GM21723 (cell line): ENCODE results near the gene NTM.

Source experiments
- ATAC-seq: cut with Tn5 transposase; IDR thresholded peaks from one replicate; pipeline ENCODE4 v1.9.1; 2021; ENCODE audit warnings: mild to moderate bottlenecking, moderate library complexity; ENCODE audit not compliant: unreplicated experiment

NTM gene

DNA sequence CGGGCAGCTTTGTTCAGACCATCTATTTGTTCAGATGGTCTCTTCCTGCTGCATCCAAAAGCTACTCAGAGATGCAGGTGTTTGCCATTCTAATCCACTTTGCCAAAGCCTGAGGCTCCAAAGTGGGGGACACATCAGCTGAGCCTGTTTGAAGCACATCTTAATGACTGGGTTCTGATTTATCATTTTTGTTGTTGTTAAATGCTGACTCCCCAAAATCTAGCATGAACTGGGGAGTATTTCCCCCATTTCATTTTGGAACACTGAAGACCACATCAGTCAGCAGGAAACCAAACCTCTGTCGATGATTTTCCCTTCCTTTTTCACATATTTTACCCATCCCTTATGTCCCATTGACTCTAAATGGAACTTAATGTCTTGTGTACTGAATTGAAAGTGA, 262.6 kb downstream of the NTM start:
- no peak for ATAC-seq

DNA sequence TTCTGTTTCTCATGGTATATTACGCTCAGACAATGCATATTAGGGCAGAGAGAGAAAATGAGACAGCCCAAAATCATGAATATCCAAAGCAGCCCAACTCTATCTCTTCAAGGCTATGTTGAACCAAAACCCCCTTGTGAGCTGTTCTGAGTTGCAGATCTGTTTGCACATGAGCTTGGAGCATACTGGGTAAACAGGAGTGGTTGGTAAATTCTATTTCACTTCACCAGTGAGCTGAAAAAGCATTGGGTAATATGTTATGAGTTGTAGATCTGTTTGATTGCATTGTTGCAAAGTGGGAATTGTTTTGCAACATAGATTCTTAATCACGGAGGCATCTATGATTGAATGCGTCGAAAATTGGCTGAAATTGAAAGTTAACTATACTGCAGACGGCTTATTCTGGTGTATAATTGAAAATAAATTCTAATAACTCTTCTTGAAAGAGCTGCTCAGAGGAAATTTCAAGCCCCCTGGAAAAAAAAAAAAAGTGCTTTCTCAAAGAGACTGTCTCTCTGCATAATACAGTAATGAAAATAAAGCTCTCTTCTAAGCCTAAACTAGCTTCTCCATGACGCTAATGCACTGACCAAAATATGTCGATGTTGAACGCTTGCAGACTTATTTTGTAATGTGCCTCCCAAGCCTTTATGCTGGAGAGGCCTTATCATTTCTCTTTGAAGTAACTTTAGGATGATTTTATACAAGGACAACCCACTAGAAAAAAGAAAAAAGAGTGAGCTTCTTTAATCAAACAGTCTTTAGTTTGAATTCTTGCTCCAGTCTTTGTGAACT, 263.7 kb downstream of the NTM start:
- no peak for ATAC-seq

- ATAC-seq, result no peak
These were observed 267.2 kb downstream of the NTM start for GRCh38 chr11:131637469-131638175.

DNA sequence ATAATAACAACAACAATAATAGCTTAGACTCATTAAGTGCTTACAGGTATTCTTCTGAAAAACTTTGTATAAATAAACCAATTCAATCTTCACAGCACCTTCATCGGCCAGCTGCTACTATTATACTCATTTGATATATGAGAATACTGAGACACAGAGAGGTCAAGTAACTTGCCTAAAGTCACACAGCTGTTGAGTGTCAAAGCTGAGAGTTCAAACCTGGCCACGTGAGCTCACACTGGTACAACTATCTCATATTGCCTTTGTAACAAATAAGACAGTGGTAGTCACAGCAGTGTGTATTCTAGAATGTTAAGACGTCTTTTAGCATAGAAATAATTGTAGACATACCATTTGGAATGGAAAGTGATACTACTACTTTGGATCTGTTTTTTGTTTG, 268.5 kb downstream of the NTM start:
- ATAC-seq, result no peak

GRCh38 chr11:131640320-131640719, 269.9 kb downstream of the NTM start:
- no peak for ATAC-seq

GRCh38 chr11:131642756-131643531, 272.5 kb downstream of the NTM start:
- no peak for ATAC-seq

GRCh38 chr11:131644204-131644795, 273.9 kb downstream of the NTM start:
- ATAC-seq, result peak; percentile 53

DNA sequence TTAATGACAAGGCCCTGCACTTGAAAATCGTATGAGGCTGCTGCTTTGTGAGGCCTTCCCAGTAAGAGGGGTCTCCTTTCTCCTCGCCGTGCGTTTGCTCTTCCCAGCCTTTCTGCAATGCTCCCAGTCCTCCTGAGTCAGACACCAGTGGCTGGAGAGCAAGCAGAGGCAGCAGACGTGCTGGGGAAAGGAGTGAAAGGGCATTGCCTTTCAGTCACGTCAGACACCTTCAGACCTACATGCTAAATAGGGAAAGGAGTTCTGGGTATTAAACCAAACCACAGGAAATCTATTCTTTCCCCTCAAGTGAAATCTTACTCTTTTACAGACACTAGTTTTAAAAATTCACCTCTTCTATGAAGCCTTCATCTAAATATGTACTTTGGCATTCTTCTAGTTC, 274.8 kb downstream of the NTM start:
- ATAC-seq, result peak; percentile 54

GRCh38 chr11:131649856-131650255, 279.4 kb downstream of the NTM start:
- no peak for ATAC-seq

GRCh38 chr11:131652231-131652630, 281.8 kb downstream of the NTM start:
- ATAC-seq, result no peak

- no peak for ATAC-seq
These were observed 282.8 kb downstream of the NTM start for GRCh38 chr11:131653260-131653659.

GRCh38 chr11:131654849-131655248, 284.4 kb downstream of the NTM start:
- ATAC-seq, result no peak

GRCh38 chr11:131656179-131656838, 285.9 kb downstream of the NTM start:
- ATAC-seq, result no peak

DNA sequence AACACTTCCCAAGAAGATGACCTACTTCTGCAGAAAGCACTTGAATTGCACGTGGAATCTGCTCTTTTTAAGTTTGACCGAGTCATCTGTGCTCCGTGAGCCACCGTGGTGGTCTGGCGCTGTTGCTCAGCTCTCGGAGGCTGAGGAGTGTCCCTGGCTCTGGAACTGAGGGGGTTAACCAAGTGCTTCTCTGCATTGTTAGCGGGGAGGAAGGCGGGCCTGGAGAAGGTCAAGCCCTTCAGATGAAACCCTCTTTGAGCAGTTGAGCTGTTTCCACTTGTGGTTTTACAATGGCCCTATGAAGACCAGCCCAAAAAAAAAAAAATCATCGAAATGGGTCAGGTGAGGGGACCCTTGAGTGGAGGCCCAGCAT, 286.4 kb downstream of the NTM start:
- ATAC-seq, result no peak

DNA sequence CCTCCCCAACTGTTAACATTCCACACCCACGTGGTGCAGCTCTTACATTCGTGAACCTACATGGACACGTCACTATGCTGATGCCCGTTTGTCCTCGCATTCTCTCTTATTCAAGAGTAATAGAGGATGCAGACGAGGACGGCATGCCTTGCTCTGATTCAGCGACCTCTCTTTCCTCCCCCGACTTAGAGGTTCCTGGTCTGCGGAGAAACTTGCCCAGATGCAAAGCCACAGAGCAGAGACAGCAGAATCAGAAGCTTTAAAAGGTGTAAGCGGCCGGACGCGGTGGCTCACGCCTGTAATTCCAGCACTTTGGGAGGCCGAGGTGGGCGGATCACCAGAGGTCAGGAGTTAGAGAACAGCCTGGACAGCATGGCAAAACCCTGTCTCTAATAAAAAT, 288.0 kb downstream of the NTM start:
- ATAC-seq, result no peak

DNA sequence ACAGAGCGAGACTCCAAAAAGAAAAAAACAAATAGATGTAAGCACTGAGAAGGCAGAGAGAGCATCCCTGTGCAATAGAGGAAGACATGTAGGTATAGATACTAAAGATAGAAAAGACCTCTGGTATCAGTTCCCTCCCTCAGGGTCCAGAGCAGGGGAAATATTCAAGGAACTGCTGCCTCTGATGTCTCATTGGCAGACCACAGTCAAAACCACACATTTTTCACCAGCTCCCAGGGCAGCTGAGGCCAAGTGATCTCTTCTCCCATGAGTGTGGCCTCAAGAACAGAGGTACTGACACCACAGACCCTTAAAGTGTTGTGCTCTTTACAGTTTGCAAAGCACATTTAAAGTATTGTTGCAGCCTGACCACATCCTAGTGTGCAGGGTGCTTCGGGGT, 288.5 kb downstream of the NTM start:
- ATAC-seq, result peak; percentile 79

GRCh38 chr11:131659931-131660330, 289.5 kb downstream of the NTM start:
- no peak for ATAC-seq

- no peak for ATAC-seq
These were observed 290.7 kb downstream of the NTM start for GRCh38 chr11:131661132-131661531.

GRCh38 chr11:131662317-131662972, 292.0 kb downstream of the NTM start:
- ATAC-seq, result no peak

- no peak for ATAC-seq
These were observed 292.6 kb downstream of the NTM start for GRCh38 chr11:131662993-131663392.
